Gastrocnemius medialis (tissue), 4 donors: ENCODE data around the gene RPL22.

ENCODE experiments used
- POLR2A ChIP-seq, 2 donors: fragments of 450-650 bp; IDR thresholded peaks; one replicate each; pipeline ENCODE4 v1.6.1; 2017; ENCODE audit warnings: antibody characterized with exemption in 2 of 2, mild to moderate bottlenecking in 2 of 2, moderate library complexity in 2 of 2
- TF ChIP-seq, protein P1 (sequence below), 5 experiments: fragments of 450-650 bp in 3 of 5; fragments of 200-600 bp in 2 of 5; sonication (generic) in 2 of 5; IDR thresholded peaks in 4 of 5; conservative IDR thresholded peaks in 1 of 5; 1 replicate in 4 of 5; 2 replicates in 1 of 5; pipeline ENCODE4 v1.5.1; 2016 to 2019; ENCODE audit warnings: antibody characterized with exemption in 5 of 5, mild to moderate bottlenecking in 3 of 5, moderate library complexity in 3 of 5

- TF ChIP-seq, protein P1, sequence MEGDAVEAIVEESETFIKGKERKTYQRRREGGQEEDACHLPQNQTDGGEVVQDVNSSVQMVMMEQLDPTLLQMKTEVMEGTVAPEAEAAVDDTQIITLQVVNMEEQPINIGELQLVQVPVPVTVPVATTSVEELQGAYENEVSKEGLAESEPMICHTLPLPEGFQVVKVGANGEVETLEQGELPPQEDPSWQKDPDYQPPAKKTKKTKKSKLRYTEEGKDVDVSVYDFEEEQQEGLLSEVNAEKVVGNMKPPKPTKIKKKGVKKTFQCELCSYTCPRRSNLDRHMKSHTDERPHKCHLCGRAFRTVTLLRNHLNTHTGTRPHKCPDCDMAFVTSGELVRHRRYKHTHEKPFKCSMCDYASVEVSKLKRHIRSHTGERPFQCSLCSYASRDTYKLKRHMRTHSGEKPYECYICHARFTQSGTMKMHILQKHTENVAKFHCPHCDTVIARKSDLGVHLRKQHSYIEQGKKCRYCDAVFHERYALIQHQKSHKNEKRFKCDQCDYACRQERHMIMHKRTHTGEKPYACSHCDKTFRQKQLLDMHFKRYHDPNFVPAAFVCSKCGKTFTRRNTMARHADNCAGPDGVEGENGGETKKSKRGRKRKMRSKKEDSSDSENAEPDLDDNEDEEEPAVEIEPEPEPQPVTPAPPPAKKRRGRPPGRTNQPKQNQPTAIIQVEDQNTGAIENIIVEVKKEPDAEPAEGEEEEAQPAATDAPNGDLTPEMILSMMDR (IDR thresholded peaks at IDR 0.05 in 4 of 5, conservative IDR thresholded peaks at IDR 0.05 in 1 of 5) = no peak
- TF ChIP-seq POLR2A (IDR thresholded peaks at IDR 0.05) = no peak
These were observed 46.5 kb downstream of the RPL22 start for GRCh38 chr1:6152882-6153281.
